ENCODE results near the gene NSUN7.
A peak's percentile ranks its signal among the peaks of the same experiment; 100 is the strongest.

NSUN7 gene

GRCh38 chr4:40755616-40756015, 5.9 kb downstream of the NSUN7 start:
- no peak for TF ChIP-seq CTCF (IDR thresholded peaks at IDR 0.05; ENCODE audit: low read depth, low read length)
- DNase-seq (ENCODE audit: extremely low read depth, low read depth) = no peak

GRCh38 chr4:40763228-40763716, 13.5 kb downstream of the NSUN7 start:
- peak; percentile 27 for DNase-seq (ENCODE audit: extremely low read depth, low read depth)

GRCh38 chr4:40769266-40769665, 19.5 kb downstream of the NSUN7 start:
- no peak for DNase-seq (ENCODE audit: extremely low read depth, low read depth)
- no peak for TF ChIP-seq CTCF (IDR thresholded peaks at IDR 0.05; ENCODE audit: low read depth, low read length)

More at GRCh38 chr4:40763228-40763716, 13.5 kb downstream of the NSUN7 start:
- no peak for TF ChIP-seq CTCF (IDR thresholded peaks at IDR 0.05; ENCODE audit: low read depth, low read length)

- no peak for DNase-seq (ENCODE audit: extremely low read depth, low read depth)
- TF ChIP-seq CTCF (IDR thresholded peaks at IDR 0.05; ENCODE audit: low read depth, low read length) = no peak
These were observed 28.3 kb downstream of the NSUN7 start for GRCh38 chr4:40778090-40778489.

- DNase-seq (ENCODE audit: extremely low read depth, low read depth) = no peak
- TF ChIP-seq CTCF (IDR thresholded peaks at IDR 0.05; ENCODE audit: low read depth, low read length) = no peak
These were observed 33.1 kb downstream of the NSUN7 start for GRCh38 chr4:40782876-40783275.

GRCh38 chr4:40785727-40786126, 36.0 kb downstream of the NSUN7 start:
- TF ChIP-seq CTCF (IDR thresholded peaks at IDR 0.05; ENCODE audit: low read depth, low read length) = no peak
- DNase-seq (ENCODE audit: extremely low read depth, low read depth) = no peak

- TF ChIP-seq CTCF (IDR thresholded peaks at IDR 0.05; ENCODE audit: low read depth, low read length) = no peak
These were observed 38.6 kb downstream of the NSUN7 start for GRCh38 chr4:40788331-40788730.

More at GRCh38 chr4:40788331-40788730, 38.6 kb downstream of the NSUN7 start:
- no peak for DNase-seq (ENCODE audit: extremely low read depth, low read depth)
